DND-41 (cell line): Measurements from ENCODE around the gene ZNF367.

Experiments used
- CTCF ChIP-seq: IDR thresholded peaks from 2 replicates; pipeline ENCODE4 v1.5.1; 2012; ENCODE audit warnings: borderline replicate concordance, low read length, moderate library complexity, mild to moderate bottlenecking; ENCODE audit not compliant: poor library complexity, severe bottlenecking; ENCODE audit errors: extremely low read depth
- EZH2 ChIP-seq: IDR thresholded peaks from 3 replicates; pipeline ENCODE4 v1.6.1; 2012; ENCODE audit warnings: borderline replicate concordance, low read depth, mild to moderate bottlenecking, moderate library complexity, low read length, inconsistent platforms; ENCODE audit not compliant: severe bottlenecking

DNA sequence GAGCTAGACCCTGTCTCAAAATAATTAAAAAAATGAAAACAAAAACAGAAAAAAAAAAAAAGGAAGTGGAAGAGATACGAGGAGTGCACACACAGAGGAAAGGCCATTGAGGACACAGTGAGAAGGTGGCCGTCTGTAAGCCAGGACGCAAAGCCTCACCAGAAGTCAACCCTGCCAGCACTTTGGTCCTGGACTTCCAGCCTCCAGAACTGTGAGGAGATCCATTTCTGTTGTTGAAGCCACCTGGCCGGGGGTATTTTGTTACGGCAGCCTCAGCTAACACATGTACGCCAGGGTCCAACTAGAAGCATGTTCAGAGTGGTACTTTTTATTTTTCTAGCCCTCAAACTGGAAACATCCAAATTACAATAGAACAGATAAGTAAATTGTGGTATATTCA lies 56.5 kb downstream of the ZNF367 start:
- TF ChIP-seq CTCF, result no peak
- no peak for TF ChIP-seq EZH2
